HCT116 (cell line): ENCODE measurements around the gene SSRP1. TPM values are rescaled to one million over a fixed set of nuclear protein-coding genes. Genes with fewer than 3 reads are reported as not detected.

Source experiments
- ATAC-seq: fragments of 200-7000 bp; cut with Tn5 transposase; 2 replicates; pipeline ENCODE4 v1.9.1; 2020; ENCODE audit warnings: mild to moderate bottlenecking, moderate library complexity
- BruUV-seq: library from RNA; stranded (reverse); fragments of 400-500 nt; replicated peaks from 2 replicates; lab custom pipeline; 2021; lab: Mats Ljungman, UMichigan
- CTCF ChIA-PET: fragments of 300-600 bp; sonication (Branson Sonifier 250); formaldehyde crosslinking; loops from one replicate; lab custom pipeline; 2021; ENCODE audit warnings: antibody characterized with exemption; lab: Charles Lee
- POLR2A ChIA-PET: fragments of 300-600, 350-600 bp; sonication (Branson Sonifier 250); formaldehyde crosslinking; loops from one replicate; lab custom pipeline; 2021; ENCODE audit warnings: antibody characterized with exemption; lab: Charles Lee
- RAD21 ChIA-PET, 2 experiments: fragments of 300-600 bp; sonication (Branson Sonifier 250); formaldehyde crosslinking; loops; one replicate each; lab custom pipeline; 2023; ENCODE audit warnings: low total read pairs in 2 of 2; ENCODE audit not compliant: uncharacterized antibody in 2 of 2, unreplicated experiment in 2 of 2, low non-redundant PET in 1 of 2; lab: Charles Lee
- DNase-seq: peaks from one replicate; pipeline ENCODE4 v3.0.0-alpha.2; 2010; ENCODE audit warnings: low read depth, low spot score
- H2AFZ ChIP-seq: fragments of 200-600 bp; shearing (Covaris generic), sonication (generic); 2 replicates; pipeline ENCODE4 v1.6.1; 2017; ENCODE audit warnings: low read depth, mixed run types, mixed read lengths, antibody characterized with exemption, low read length; ENCODE audit not compliant: poor library complexity, severe bottlenecking
- H3K27ac ChIP-seq: 2 replicates; pipeline ENCODE4 v1.5.1; 2012; ENCODE audit warnings: low read depth, low read length
- H3K27me3 ChIP-seq: fragments of 200-600 bp; sonication (generic); 2 replicates; pipeline ENCODE4 v1.6.1; 2016; ENCODE audit warnings: mixed run types, low read length, mixed read lengths; ENCODE audit not compliant: insufficient read depth
- H3K36me3 ChIP-seq, 2 experiments: fragments of 200-500 bp in 1 of 2; fragments of 200-600 bp in 1 of 2; sonication (Bioruptor generic) in 1 of 2; sonication (generic) in 1 of 2; 2 replicates each; pipeline versions ENCODE4 v1.5.1 to v1.6.1; 2014 to 2016; ENCODE audit warnings: low read length in 2 of 2, inconsistent platforms in 1 of 2, mixed read lengths in 1 of 2, mixed run types in 1 of 2; ENCODE audit not compliant: insufficient read depth in 2 of 2, control insufficient read depth in 1 of 2
- H3K4me1 ChIP-seq, 2 experiments: fragments of 200-600 bp in 1 of 2; sonication (generic) in 1 of 2; 2 replicates each; pipeline versions ENCODE4 v1.5.1 to v1.6.1; 2012 to 2017; ENCODE audit warnings: low read length in 2 of 2, inconsistent platforms in 1 of 2, mild to moderate bottlenecking in 1 of 2, mixed read lengths in 1 of 2, mixed run types in 1 of 2, moderate library complexity in 1 of 2; ENCODE audit not compliant: insufficient read depth in 2 of 2, control insufficient read depth in 1 of 2
- H3K4me2 ChIP-seq: fragments of 200-600 bp; sonication (generic); 2 replicates; pipeline ENCODE4 v1.6.1; 2017; ENCODE audit warnings: mixed run types, low read length, mixed read lengths
- H3K4me3 ChIP-seq, 2 experiments: fragments of 200-600 bp in 1 of 2; sonication (generic) in 1 of 2; replicated peaks in 1 of 2; 2 replicates each; pipeline ENCODE4 v1.5.1; 2011 to 2016; ENCODE audit warnings: low read length in 2 of 2, control low read depth in 1 of 2, low read depth in 1 of 2, mild to moderate bottlenecking in 1 of 2, mixed read lengths in 1 of 2, mixed run types in 1 of 2
- H3K79me2 ChIP-seq: fragments of 200-600 bp; sonication (generic); 2 replicates; pipeline ENCODE4 v1.6.1; 2017; ENCODE audit warnings: mild to moderate bottlenecking, mixed run types, low read length, moderate library complexity, mixed read lengths; ENCODE audit not compliant: insufficient read depth
- H3K9ac ChIP-seq: fragments of 200-600 bp; sonication (generic); 2 replicates; pipeline ENCODE4 v1.6.1; 2016; ENCODE audit warnings: low read length, mixed read lengths
- H3K9me2 ChIP-seq: fragments of 200-600 bp; sonication (generic), shearing (Covaris generic); 2 replicates; pipeline ENCODE4 v1.6.1; 2017; ENCODE audit warnings: mixed run types, mild to moderate bottlenecking, moderate library complexity; ENCODE audit not compliant: insufficient read depth
- H3K9me3 ChIP-seq, 2 experiments: fragments of 200-500 bp in 1 of 2; fragments of 200-600 bp in 1 of 2; sonication (Bioruptor generic) in 1 of 2; sonication (generic) in 1 of 2; 2 replicates each; pipeline ENCODE4 v1.6.1; 2014 to 2017; ENCODE audit warnings: low read length in 2 of 2, mixed read lengths in 2 of 2, inconsistent platforms in 1 of 2, low read depth in 1 of 2, mild to moderate bottlenecking in 1 of 2, mixed run types in 1 of 2, moderate library complexity in 1 of 2; ENCODE audit not compliant: control insufficient read depth in 1 of 2, insufficient read depth in 1 of 2
- H4K20me1 ChIP-seq: fragments of 200-600 bp; sonication (generic), shearing (Covaris generic); 2 replicates; pipeline ENCODE4 v1.6.1; 2017; ENCODE audit warnings: mixed run types, mild to moderate bottlenecking, moderate library complexity; ENCODE audit not compliant: insufficient read depth
- EGR1 ChIP-seq: IDR thresholded peaks from 2 replicates; pipeline ENCODE4 v1.6.1; 2012; ENCODE audit warnings: low read depth
- ELF1 ChIP-seq: IDR thresholded peaks from 2 replicates; pipeline ENCODE4 v1.6.1; 2012; ENCODE audit warnings: low read depth, borderline replicate concordance
- EZH2phosphoT487 ChIP-seq: fragments of 200-600 bp; IDR thresholded peaks from 2 replicates; pipeline ENCODE4 v1.6.1; 2018; ENCODE audit warnings: antibody characterized with exemption, borderline replicate concordance
- JUND ChIP-seq: IDR thresholded peaks from 2 replicates; pipeline ENCODE4 v1.6.1; 2012
- POLR2A ChIP-seq: IDR thresholded peaks from 2 replicates; pipeline ENCODE4 v1.7.0; 2011; ENCODE audit warnings: borderline replicate concordance; ENCODE audit not compliant: insufficient read depth, insufficient read length; ENCODE audit errors: extremely low read depth
- SP1 ChIP-seq: IDR thresholded peaks from 2 replicates; pipeline ENCODE4 v1.6.1; 2012; ENCODE audit warnings: low read depth
- TCF7L2 ChIP-seq: IDR thresholded peaks from 2 replicates; pipeline ENCODE4 v1.7.0; 2011; ENCODE audit warnings: borderline replicate concordance, inconsistent platforms; ENCODE audit not compliant: insufficient read depth, insufficient read length; ENCODE audit errors: extremely low read depth
- YY1 ChIP-seq: IDR thresholded peaks from 2 replicates; pipeline ENCODE4 v1.6.1; 2011; ENCODE audit warnings: low read length, low read depth, moderate library complexity, mild to moderate bottlenecking; ENCODE audit not compliant: insufficient replicate concordance; ENCODE audit errors: extremely low read depth
- ZNF274 ChIP-seq: fragments of 200-500 bp; sonication (Bioruptor generic); IDR thresholded peaks from 2 replicates; pipeline ENCODE4 v1.6.1; 2014; ENCODE audit warnings: mild to moderate bottlenecking, low read depth, low read length, inconsistent platforms
- intact Hi-C: fragments of 100-400 bp; cut with micrococcal nuclease; formaldehyde crosslinking; loops from 2 replicates; pipeline ENCODE4 v1.10.0; 2022
- total RNA-seq: library from RNA; stranded (reverse); gene quantifications from one replicate; pipeline ENCODE4 v1.2.1, GENCODE V29; 2021; ENCODE audit not compliant: unreplicated experiment
- TF ChIP-seq, protein P1 (sequence below), 3 experiments: fragments of 200-600 bp in 1 of 3; sonication (generic) in 1 of 3; IDR thresholded peaks in 2 of 3; conservative IDR thresholded peaks in 1 of 3; 2 replicates each; pipeline ENCODE4 v1.5.1; 2012 to 2017; ENCODE audit warnings: low read depth in 2 of 3, low read length in 2 of 3, antibody characterized with exemption in 1 of 3, borderline replicate concordance in 1 of 3, control low read depth in 1 of 3, mild to moderate bottlenecking in 1 of 3, mixed read lengths in 1 of 3, mixed run types in 1 of 3, moderate library complexity in 1 of 3; ENCODE audit not compliant: insufficient read depth in 1 of 3

SSRP1 gene
- total RNA-seq, 1 experiment from 2014 or later, result 260 TPM

DNA sequence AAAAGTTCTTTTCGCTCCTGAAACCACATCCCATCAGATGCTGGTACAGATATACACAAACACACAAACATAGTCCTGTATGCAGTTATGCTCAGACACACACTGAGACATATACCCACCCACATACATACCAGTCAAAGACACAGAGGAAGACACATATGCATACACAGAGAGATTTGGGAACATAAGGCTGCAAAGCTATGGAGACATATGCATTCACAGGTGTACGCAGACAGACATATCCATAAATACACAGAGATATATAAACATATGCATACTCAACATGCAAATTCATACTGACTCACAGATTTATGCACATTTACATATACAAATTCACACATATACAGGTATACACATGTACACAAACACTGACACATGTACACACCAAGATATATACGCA is 39.3 kb upstream of the SSRP1 start:
- TF ChIP-seq EGR1 (no peak), YY1 (no peak), JUND (no peak), ZNF274 (no peak), POLR2A (no peak), EZH2phosphoT487 (no peak), TCF7L2 (no peak), SP1 (no peak), ELF1 (no peak)
- TF ChIP-seq, protein P1, sequence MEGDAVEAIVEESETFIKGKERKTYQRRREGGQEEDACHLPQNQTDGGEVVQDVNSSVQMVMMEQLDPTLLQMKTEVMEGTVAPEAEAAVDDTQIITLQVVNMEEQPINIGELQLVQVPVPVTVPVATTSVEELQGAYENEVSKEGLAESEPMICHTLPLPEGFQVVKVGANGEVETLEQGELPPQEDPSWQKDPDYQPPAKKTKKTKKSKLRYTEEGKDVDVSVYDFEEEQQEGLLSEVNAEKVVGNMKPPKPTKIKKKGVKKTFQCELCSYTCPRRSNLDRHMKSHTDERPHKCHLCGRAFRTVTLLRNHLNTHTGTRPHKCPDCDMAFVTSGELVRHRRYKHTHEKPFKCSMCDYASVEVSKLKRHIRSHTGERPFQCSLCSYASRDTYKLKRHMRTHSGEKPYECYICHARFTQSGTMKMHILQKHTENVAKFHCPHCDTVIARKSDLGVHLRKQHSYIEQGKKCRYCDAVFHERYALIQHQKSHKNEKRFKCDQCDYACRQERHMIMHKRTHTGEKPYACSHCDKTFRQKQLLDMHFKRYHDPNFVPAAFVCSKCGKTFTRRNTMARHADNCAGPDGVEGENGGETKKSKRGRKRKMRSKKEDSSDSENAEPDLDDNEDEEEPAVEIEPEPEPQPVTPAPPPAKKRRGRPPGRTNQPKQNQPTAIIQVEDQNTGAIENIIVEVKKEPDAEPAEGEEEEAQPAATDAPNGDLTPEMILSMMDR (IDR thresholded peaks at IDR 0.05 in 2 of 3, conservative IDR thresholded peaks at IDR 0.05 in 1 of 3; ENCODE audit: borderline replicate concordance in 1 of 3, insufficient read depth in 1 of 3, low read depth in 2 of 3, low read length in 2 of 3), result no peak
- no peak overlapping the region for H3K4me2 ChIP-seq
- no peaks in the 10 kb centered on the region for H3K79me2 ChIP-seq
- ChIA-PET RAD21 (no interaction called here), CTCF (no interaction called here), POLR2A (no interaction called here)
- H3K4me1 ChIP-seq, result no peaks in the 10 kb centered on the region
- H3K27me3 ChIP-seq, result peaks cover 20% of the 10 kb centered on the region
- H4K20me1 ChIP-seq, result no peaks in the 10 kb centered on the region
- H3K9me3 ChIP-seq, result no peaks in the 10 kb centered on the region
- no peak overlapping the region for H3K9ac ChIP-seq
- no peaks in the 10 kb centered on the region for H3K36me3 ChIP-seq
- BruUV-seq, result no TSS peak
- DNase-seq (no peak), ATAC-seq (no peak)
- H3K27ac ChIP-seq, result no peak overlapping the region
- H3K4me3 ChIP-seq, result no peak overlapping the region
- intact Hi-C loops, result no loop called here
- no peaks in the 10 kb centered on the region for H3K9me2 ChIP-seq
- no peak overlapping the region for H2AFZ ChIP-seq
